ENCODE measurements around the gene ZFAND4. TPM values are rescaled to one million over a fixed set of nuclear protein-coding genes. Genes with fewer than 3 reads are reported as not detected.

The ZFAND4 gene
- total and polyA plus RNA-seq, 2 donors from 2014 or later, result 6.6 to 17.4 TPM

- intact Hi-C loops (cut with DNase I), result no loop called here
- H3K36me3 ChIP-seq (ENCODE audit: control insufficient read depth in 2 of 3, insufficient read depth in 3 of 3, low read length in 3 of 3), result peaks cover 0 to 5% (median 0%) of the 10 kb centered on the region in 3 donors
- DNase-seq (no peak), FAIRE-seq (no peak)
- H3K4me1 ChIP-seq (ENCODE audit: control insufficient read depth in 2 of 3, insufficient read depth in 2 of 3, low read depth in 1 of 3, low read length in 3 of 3), result peaks cover 0 to 9% (median 4%) of the 10 kb centered on the region in 3 donors
- no peak overlapping the region for H3K9ac ChIP-seq (ENCODE audit: low read length in 3 of 3)
- no peaks in the 10 kb centered on the region for H3K27me3 ChIP-seq (ENCODE audit: control insufficient read depth, insufficient read depth, low read length)
- TF ChIP-seq, protein P1, sequence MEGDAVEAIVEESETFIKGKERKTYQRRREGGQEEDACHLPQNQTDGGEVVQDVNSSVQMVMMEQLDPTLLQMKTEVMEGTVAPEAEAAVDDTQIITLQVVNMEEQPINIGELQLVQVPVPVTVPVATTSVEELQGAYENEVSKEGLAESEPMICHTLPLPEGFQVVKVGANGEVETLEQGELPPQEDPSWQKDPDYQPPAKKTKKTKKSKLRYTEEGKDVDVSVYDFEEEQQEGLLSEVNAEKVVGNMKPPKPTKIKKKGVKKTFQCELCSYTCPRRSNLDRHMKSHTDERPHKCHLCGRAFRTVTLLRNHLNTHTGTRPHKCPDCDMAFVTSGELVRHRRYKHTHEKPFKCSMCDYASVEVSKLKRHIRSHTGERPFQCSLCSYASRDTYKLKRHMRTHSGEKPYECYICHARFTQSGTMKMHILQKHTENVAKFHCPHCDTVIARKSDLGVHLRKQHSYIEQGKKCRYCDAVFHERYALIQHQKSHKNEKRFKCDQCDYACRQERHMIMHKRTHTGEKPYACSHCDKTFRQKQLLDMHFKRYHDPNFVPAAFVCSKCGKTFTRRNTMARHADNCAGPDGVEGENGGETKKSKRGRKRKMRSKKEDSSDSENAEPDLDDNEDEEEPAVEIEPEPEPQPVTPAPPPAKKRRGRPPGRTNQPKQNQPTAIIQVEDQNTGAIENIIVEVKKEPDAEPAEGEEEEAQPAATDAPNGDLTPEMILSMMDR (IDR thresholded peaks at IDR 0.05; ENCODE audit: borderline replicate concordance, extremely low read depth, insufficient read depth), result no peak
- no peak overlapping the region for H3K27ac ChIP-seq (ENCODE audit: low read depth in 2 of 2, low read length in 2 of 2)
- H3K9me3 ChIP-seq (ENCODE audit: control insufficient read depth in 2 of 3, insufficient read depth in 1 of 3, low read length in 3 of 3), result no peaks in the 10 kb centered on the region
- no peak overlapping the region for H3K4me3 ChIP-seq (ENCODE audit: low read length in 3 of 3)
Measured at GRCh38 chr10:45589868-45590267, 82.7 kb downstream of the ZFAND4 start.

- Histone ChIP-seq H3K4me1 (ENCODE audit: control insufficient read depth in 2 of 3, insufficient read depth in 2 of 3, low read depth in 1 of 3, low read length in 3 of 3) (peaks cover 0 to 9% (median 4%) of the 10 kb centered on the region in 3 donors), H3K27ac (ENCODE audit: low read depth in 2 of 2, low read length in 2 of 2) (no peak overlapping the region), H3K9ac (ENCODE audit: low read length in 3 of 3) (no peak overlapping the region), H3K4me3 (ENCODE audit: low read length in 3 of 3) (no peak overlapping the region), H3K36me3 (ENCODE audit: control insufficient read depth in 2 of 3, insufficient read depth in 3 of 3, low read length in 3 of 3) (peaks cover 0 to 5% (median 0%) of the 10 kb centered on the region in 3 donors), H3K27me3 (ENCODE audit: control insufficient read depth, insufficient read depth, low read length) (no peaks in the 10 kb centered on the region), H3K9me3 (ENCODE audit: control insufficient read depth in 2 of 3, insufficient read depth in 1 of 3, low read length in 3 of 3) (peaks cover 0 to 4% (median 0%) of the 10 kb centered on the region in 3 donors)
- TF ChIP-seq, protein P1 (IDR thresholded peaks at IDR 0.05; ENCODE audit: borderline replicate concordance, extremely low read depth, insufficient read depth), result no peak
- intact Hi-C loops (cut with DNase I), result no loop called here
- no peak for FAIRE-seq
- no peak for DNase-seq
Measured at GRCh38 chr10:45589009-45589408, 83.6 kb downstream of the ZFAND4 start.

DNA sequence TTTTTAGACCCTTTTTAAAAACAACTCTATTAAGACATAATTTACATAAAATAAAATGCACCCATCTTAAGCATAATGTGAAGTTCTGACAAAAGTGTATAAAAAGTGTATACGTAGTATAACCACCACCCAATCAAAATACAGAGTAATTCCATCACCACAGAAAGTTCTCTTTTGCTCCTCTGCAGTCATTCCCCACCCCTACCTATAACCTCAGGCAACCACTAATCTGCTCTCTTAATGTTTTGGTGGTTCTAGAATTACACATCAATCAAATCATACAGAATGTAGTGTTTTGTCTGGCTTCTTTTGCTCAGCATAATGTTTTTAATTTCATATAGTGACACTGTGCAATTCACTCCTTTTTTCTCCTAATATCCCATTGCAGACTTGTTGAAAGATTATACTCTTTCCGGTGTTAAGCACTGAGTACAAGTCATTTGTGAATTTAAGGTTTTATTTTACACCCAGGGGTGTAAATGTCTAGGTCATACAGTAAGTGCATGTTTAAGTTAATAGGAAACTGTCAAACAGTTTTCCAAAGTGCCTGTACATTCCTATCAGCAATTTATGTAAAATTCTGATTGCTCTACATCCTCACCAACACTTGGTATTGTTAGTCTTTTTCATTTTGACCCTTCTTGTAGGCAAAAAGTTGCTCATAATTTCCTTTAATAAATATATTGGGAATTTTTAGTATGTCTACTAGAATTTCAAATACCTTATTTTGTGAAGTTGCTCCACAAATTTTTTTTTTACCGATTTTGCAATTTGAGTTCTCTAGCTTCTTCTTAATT, 86.3 kb downstream of the ZFAND4 start:
- H3K4me1 ChIP-seq (ENCODE audit: control insufficient read depth in 2 of 3, insufficient read depth in 2 of 3, low read depth in 1 of 3, low read length in 3 of 3), result peaks cover 0 to 4% (median under 1%) of the 10 kb centered on the region in 3 donors
- no peak for FAIRE-seq
- DNase-seq, result no peak
- intact Hi-C loops (cut with DNase I), result no loop called here
- peaks cover 0 to 4% (median 0%) of the 10 kb centered on the region in 3 donors for H3K9me3 ChIP-seq (ENCODE audit: control insufficient read depth in 2 of 3, insufficient read depth in 1 of 3, low read length in 3 of 3)
- no peak overlapping the region for H3K27ac ChIP-seq (ENCODE audit: low read depth in 2 of 2, low read length in 2 of 2)
- TF ChIP-seq, protein P1 (IDR thresholded peaks at IDR 0.05; ENCODE audit: borderline replicate concordance, extremely low read depth, insufficient read depth), result no peak
- no peaks in the 10 kb centered on the region for H3K27me3 ChIP-seq (ENCODE audit: control insufficient read depth, insufficient read depth, low read length)
- H3K4me3 ChIP-seq (ENCODE audit: low read length in 3 of 3), result no peak overlapping the region
- H3K9ac ChIP-seq (ENCODE audit: low read length in 3 of 3), result no peak overlapping the region
- H3K36me3 ChIP-seq (ENCODE audit: control insufficient read depth in 2 of 3, insufficient read depth in 3 of 3, low read length in 3 of 3), result peaks cover 0 to 5% (median 0%) of the 10 kb centered on the region in 3 donors
